ENCODE results near the gene CLCNKB.

CLCNKB gene

GRCh38 chr1:16063226-16063829 lies 19.7 kb downstream of the CLCNKB start:
- in situ Hi-C loops (cut with HindIII; ENCODE audit: low pct_ligation_motif_present, low sequenced_read_pairs): no loop called here
- DNase-seq: no peak

DNA sequence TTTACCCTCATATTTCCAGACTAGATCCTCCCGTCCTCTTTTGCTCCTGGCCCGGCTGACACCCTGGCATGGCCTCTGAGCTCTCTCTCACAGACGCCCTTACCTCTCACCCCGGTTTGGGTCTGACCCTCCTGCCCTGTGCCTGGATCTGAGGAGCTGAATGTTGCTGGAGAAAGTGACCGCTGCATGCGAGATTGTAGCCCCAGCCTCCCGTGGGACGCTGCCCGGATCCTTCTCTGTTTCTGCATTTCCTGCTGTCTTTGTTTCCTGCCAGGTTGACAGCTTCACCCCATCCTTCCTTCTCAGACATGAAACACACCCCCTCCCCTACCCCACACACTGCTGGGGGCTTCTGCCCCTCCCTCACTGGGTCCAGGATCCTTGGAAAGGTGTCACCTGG lies 20.3 kb downstream of the CLCNKB start:
- Histone ChIP-seq H3K4me3 (ENCODE audit: low read depth, low read length) (no peak overlapping the region), H3K27ac (no peak overlapping the region), H3K27me3 (replicated peaks) (no peaks in the 10 kb centered on the region), H3K36me3 (replicated peaks) (no peaks in the 10 kb centered on the region)
- no peak for TF ChIP-seq CTCF (IDR thresholded peaks at IDR 0.05; ENCODE audit: low read depth, low read length, missing control alignments)
- no peak for DNase-seq
- in situ Hi-C loops (cut with HindIII; ENCODE audit: low pct_ligation_motif_present, low sequenced_read_pairs): no loop called here

More at GRCh38 chr1:16063226-16063829, 19.7 kb downstream of the CLCNKB start:
- Histone ChIP-seq H3K27me3 (replicated peaks) (no peaks in the 10 kb centered on the region), H3K4me3 (ENCODE audit: low read depth, low read length) (no peak overlapping the region), H3K27ac (no peak overlapping the region), H3K36me3 (replicated peaks) (no peaks in the 10 kb centered on the region)
- TF ChIP-seq CTCF (IDR thresholded peaks at IDR 0.05; ENCODE audit: low read depth, low read length, missing control alignments): no peak

GRCh38 chr1:16064536-16065268 lies 21.1 kb downstream of the CLCNKB start:
- TF ChIP-seq CTCF (IDR thresholded peaks at IDR 0.05; ENCODE audit: low read depth, low read length, missing control alignments): no peak
- Histone ChIP-seq H3K27ac (no peak overlapping the region), H3K27me3 (replicated peaks) (no peaks in the 10 kb centered on the region), H3K36me3 (replicated peaks) (no peaks in the 10 kb centered on the region), H3K4me3 (ENCODE audit: low read depth, low read length) (no peak overlapping the region)
- DNase-seq: no peak
- in situ Hi-C loops (cut with HindIII; ENCODE audit: low pct_ligation_motif_present, low sequenced_read_pairs): no loop called here

DNA sequence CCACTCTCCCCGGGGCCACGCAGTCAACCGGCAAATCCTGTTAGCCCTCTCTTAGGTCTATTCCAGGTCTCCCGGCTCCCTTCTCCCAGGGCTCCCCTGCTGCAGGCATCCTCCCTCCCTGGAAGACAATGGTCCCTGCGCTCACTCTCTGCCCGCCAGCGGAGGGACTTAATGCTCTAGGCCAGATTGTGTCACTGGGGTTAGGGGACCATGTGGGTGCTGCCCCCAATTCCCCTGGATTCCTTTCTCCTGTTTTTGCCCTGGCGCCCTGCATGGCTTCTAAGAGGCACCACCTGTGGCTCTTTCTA lies 21.6 kb downstream of the CLCNKB start:
- TF ChIP-seq CTCF (IDR thresholded peaks at IDR 0.05; ENCODE audit: low read depth, low read length, missing control alignments): no peak
- Histone ChIP-seq H3K36me3 (replicated peaks) (no peaks in the 10 kb centered on the region), H3K27me3 (replicated peaks) (no peaks in the 10 kb centered on the region), H3K4me3 (ENCODE audit: low read depth, low read length) (no peak overlapping the region), H3K27ac (no peak overlapping the region)
- in situ Hi-C loops (cut with HindIII; ENCODE audit: low pct_ligation_motif_present, low sequenced_read_pairs): no loop called here
- no peak for DNase-seq

GRCh38 chr1:16066245-16066644 lies 22.7 kb downstream of the CLCNKB start:
- no peak overlapping the region for H3K4me3 ChIP-seq (ENCODE audit: low read depth, low read length)
- no peak overlapping the region for H3K27ac ChIP-seq
- in situ Hi-C loops (cut with HindIII; ENCODE audit: low pct_ligation_motif_present, low sequenced_read_pairs): no loop called here
- no peak for DNase-seq
- H3K27me3 ChIP-seq (replicated peaks): no peaks in the 10 kb centered on the region
- no peak for TF ChIP-seq CTCF (IDR thresholded peaks at IDR 0.05; ENCODE audit: low read depth, low read length, missing control alignments)
- no peaks in the 10 kb centered on the region for H3K36me3 ChIP-seq (replicated peaks)
